ENCODE data around the gene PFDN6. TPM values are rescaled to one million over a fixed set of nuclear protein-coding genes. Genes with fewer than 3 reads are reported as not detected.

PFDN6 gene
- total and polyA plus RNA-seq, 9 of the 15 experiments (the other 6 are each of a cell fraction or from before 2014, with no cell fraction given), result 6.8 to 475 (median 216) TPM

GRCh38 chr6:33314943-33315792 lies 25.8 kb downstream of the PFDN6 start (continued):
- no peak for TF ChIP-seq ARID3B (CRISPR knock-in tag; IDR thresholded peaks at IDR 0.05; ENCODE audit: borderline replicate concordance)
- no peak for TF ChIP-seq FOXK2 (conservative IDR thresholded peaks at IDR 0.05 in 1 of 2, IDR thresholded peaks at IDR 0.05 in 1 of 2; ENCODE audit: low read depth in 2 of 2)
- 0 out of 2 replicates have a peak, but pooled peaks have one; percentile 69 for TF ChIP-seq KAT7 (CRISPR knock-in tag; IDR thresholded peaks at IDR 0.05; ENCODE audit: borderline replicate concordance)
- TF ChIP-seq ZFP36 (IDR thresholded peaks at IDR 0.05; ENCODE audit: low read depth, low read length, partially characterized antibody), result no peak
- TF ChIP-seq POLR2AphosphoS5 (IDR thresholded peaks at IDR 0.05; ENCODE audit: control insufficient read depth, insufficient read depth, low read depth, low read length), result no peak
- TF ChIP-seq MECOM (CRISPR knock-in tag; IDR thresholded peaks at IDR 0.05), result 0 out of 2 replicates have a peak, but pooled peaks have one; percentile 50
- TF ChIP-seq ZBTB7A (IDR thresholded peaks at IDR 0.05; ENCODE audit: borderline replicate concordance, control insufficient read depth, low read depth, low read length), result peak; percentile 32; the same call in 1 of the 2 replicates
- TF ChIP-seq ZBTB11 (CRISPR knock-in tag; IDR thresholded peaks at IDR 0.05), result no peak
- no peak for TF ChIP-seq KDM1A (IDR thresholded peaks at IDR 0.05)
- TF ChIP-seq NEUROD1 (IDR thresholded peaks at IDR 0.05; ENCODE audit: borderline replicate concordance, low read depth, low read length, partially characterized antibody), result no peak

Data from K562 (cell line).